Activated CD4-positive, alpha-beta memory T cell treated with anti-CD3 and anti-CD28 coated beads for 36 hours (primary cell): ENCODE data around the gene ZNF610. TPM values are rescaled to one million over a fixed set of nuclear protein-coding genes. Genes with fewer than 3 reads are reported as not detected.
"Not testable (repeated sequence)": the region's sequence is repeated elsewhere in the genome, so short reads cannot be mapped to it uniquely, and the experiment has no call there.

Source experiments
- CTCF ChIA-PET: fragments of 350-600 bp; sonication (Branson Sonifier 250); formaldehyde crosslinking; loops from one replicate; lab custom pipeline; 2021; ENCODE audit warnings: antibody characterized with exemption, inconsistent platforms; lab: Charles Lee
- POLR2A ChIA-PET: fragments of 350-600 bp; sonication (Branson Sonifier 250); formaldehyde crosslinking; loops from one replicate; lab custom pipeline; 2021; ENCODE audit warnings: antibody characterized with exemption; lab: Charles Lee
- DNase-seq: peaks from one replicate; pipeline ENCODE4 v3.0.0-alpha.2; 2020
- H3K27ac Mint-ChIP-seq: one replicate; pipeline ENCODE4 v1.8.0; 2021; ENCODE audit warnings: mixed read lengths
- H3K27me3 Mint-ChIP-seq: one replicate; pipeline ENCODE4 v1.8.0; 2021; ENCODE audit warnings: mixed read lengths
- H3K36me3 Mint-ChIP-seq: one replicate; pipeline ENCODE4 v1.8.0; 2021; ENCODE audit warnings: mixed read lengths
- H3K4me1 Mint-ChIP-seq: one replicate; pipeline ENCODE4 v1.8.0; 2021; ENCODE audit warnings: low read depth, mixed read lengths
- H3K4me3 Mint-ChIP-seq: one replicate; pipeline ENCODE4 v1.8.0; 2021; ENCODE audit warnings: mild to moderate bottlenecking, mixed read lengths
- H3K9me3 Mint-ChIP-seq: one replicate; pipeline ENCODE4 v1.8.0; 2021; ENCODE audit warnings: mixed read lengths
- intact Hi-C: fragments of 100-400 bp; cut with micrococcal nuclease; formaldehyde crosslinking; loops from one replicate; pipeline ENCODE4 v1.15.1; 2023
- total RNA-seq, 2 experiments: library from RNA; stranded (reverse); gene quantifications; one replicate each; pipeline ENCODE4 v1.2.3, GENCODE V29; 2021

The ZNF610 gene
- total RNA-seq, 2 experiments from 2014 or later, result 1.7 to 2.1 TPM

DNA sequence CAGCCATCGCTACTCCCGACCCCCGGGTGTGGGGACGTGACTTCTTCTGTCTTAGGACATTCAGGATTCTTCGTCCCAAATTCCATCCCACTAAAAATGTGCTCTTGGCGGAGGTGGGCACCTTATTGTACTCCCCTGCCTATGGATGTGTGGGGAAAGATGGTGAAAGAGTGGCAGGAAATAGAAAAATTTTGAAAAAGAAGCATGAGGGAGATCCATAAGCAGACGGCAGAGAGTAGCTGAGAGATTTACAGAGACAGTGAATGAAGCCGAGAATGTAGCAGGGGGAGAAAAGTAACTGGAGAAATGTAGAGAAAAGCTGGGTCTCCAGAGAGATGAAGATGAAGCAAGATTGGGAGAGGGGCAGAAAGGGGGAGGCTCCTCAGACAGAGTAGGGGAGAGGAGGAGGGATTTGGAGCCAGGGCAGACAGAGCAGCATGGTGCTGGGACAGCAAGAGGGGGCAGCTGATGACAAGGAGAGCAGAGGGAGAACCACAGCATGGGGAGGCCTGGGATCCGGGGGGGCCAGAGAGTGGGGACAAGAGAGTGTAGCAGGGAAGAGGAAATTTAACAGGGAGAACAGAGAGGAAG, 843 bp downstream of the ZNF610 start:
- intact Hi-C loops, result loop anchor here (1.0 kb wide), 1 partner anchor 40 kb away; the partner anchor contains the start of gene ZNF480
- Mint-ChIP-seq H3K27me3 (no peaks in the 10 kb centered on the region), H3K4me1 (peaks cover 13% of the 10 kb centered on the region), H3K9me3 (peaks cover 43% of the 10 kb centered on the region), H3K36me3 (peaks cover 27% of the 10 kb centered on the region), H3K4me3 (peak overlapping the region; percentile 93), H3K27ac (peak overlapping the region; percentile 91)
- no peak for DNase-seq
- POLR2A ChIA-PET, result no interaction called here
- CTCF ChIA-PET, result no interaction called here

DNA sequence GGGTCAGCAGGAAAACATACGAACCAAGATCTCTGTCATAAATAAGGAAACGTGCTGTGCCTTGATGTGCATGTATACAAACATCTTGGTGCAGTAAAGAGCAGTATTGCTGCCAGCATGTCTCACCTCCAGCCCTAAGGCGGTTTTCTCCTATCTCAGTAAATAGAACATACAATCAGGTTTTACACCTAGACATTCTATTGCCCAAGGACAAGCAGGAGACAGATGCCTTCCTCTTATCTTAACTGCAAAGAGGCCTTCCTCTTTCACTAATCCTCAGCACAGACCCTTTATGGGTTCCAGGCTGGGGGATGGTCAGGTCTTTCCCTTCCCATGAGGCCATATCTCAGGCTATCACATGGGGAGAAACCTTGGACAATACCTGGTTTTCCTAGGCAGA, 3.0 kb downstream of the ZNF610 start:
- intact Hi-C loops, POLR2A ChIA-PET, H3K4me3 Mint-ChIP-seq, H3K27ac Mint-ChIP-seq, CTCF ChIA-PET, DNase-seq, H3K27me3 Mint-ChIP-seq: not testable (repeated sequence)
- Mint-ChIP-seq H3K4me1 (peaks cover 15% of the 10 kb centered on the region), H3K36me3 (peaks cover 16% of the 10 kb centered on the region), H3K9me3 (peaks cover 22% of the 10 kb centered on the region)

GRCh38 chr19:52343548-52343947, 7.5 kb downstream of the ZNF610 start:
- intact Hi-C loops, result loop anchor here (2.0 kb wide), 2 partner anchors 183 to 405 kb away; partner anchors contain the start of gene ZNF808
- no peaks in the 10 kb centered on the region for H3K27me3 Mint-ChIP-seq
- peaks cover 19% of the 10 kb centered on the region for H3K9me3 Mint-ChIP-seq
- peaks cover 2% of the 10 kb centered on the region for H3K4me1 Mint-ChIP-seq
- no peak overlapping the region for H3K4me3 Mint-ChIP-seq
- peaks cover 7% of the 10 kb centered on the region for H3K36me3 Mint-ChIP-seq
- no peak overlapping the region for H3K27ac Mint-ChIP-seq
- ChIA-PET POLR2A (no interaction called here), CTCF (interaction anchor here (0.6 to 1.7 kb wide), 4 partner anchors 26 to 1177 kb away, joined by 3 to 6 read pairs (median 4); partner anchors contain the start of gene ZNF880)
- peak; percentile 70 for DNase-seq

GRCh38 chr19:52345162-52345561, 9.1 kb downstream of the ZNF610 start:
- Mint-ChIP-seq H3K36me3 (peaks cover 17% of the 10 kb centered on the region), H3K27me3 (no peaks in the 10 kb centered on the region), H3K27ac (no peak overlapping the region), H3K4me1 (peaks cover 2% of the 10 kb centered on the region), H3K9me3 (peaks cover 13% of the 10 kb centered on the region), H3K4me3 (no peak overlapping the region)
- CTCF ChIA-PET, result interaction anchor here (1.7 kb wide), 1 partner anchor 406 kb away, joined by 6 read pairs; no protein-coding TSS in a partner anchor
- DNase-seq, result no peak
- POLR2A ChIA-PET, result no interaction called here
- intact Hi-C loops, result no loop called here

DNA sequence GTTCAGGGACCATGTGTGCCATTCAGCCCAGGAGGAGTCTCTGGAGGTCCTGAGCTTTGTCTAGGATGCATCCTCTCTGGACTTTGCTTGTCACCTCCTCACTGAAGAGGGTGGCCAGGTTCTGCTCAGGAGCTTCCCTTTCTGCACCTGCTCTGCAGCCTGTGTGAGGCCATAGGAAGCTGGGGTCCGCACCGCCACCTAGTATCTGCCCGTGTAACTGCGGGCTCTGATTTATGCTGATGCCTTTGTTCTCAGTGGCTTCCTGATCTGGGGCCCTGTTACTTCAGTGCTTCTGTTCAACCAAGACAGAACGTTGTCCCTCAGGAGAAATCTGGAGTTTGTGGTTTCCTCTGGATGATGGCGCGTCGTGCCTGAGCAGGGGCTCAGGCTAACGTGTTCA, 15.5 kb downstream of the ZNF610 start:
- no peak overlapping the region for H3K4me3 Mint-ChIP-seq
- peaks cover 57% of the 10 kb centered on the region for H3K36me3 Mint-ChIP-seq
- H3K27me3 Mint-ChIP-seq, result no peaks in the 10 kb centered on the region
- DNase-seq, result no peak
- peaks cover 48% of the 10 kb centered on the region for H3K9me3 Mint-ChIP-seq
- CTCF ChIA-PET, result no interaction called here
- POLR2A ChIA-PET, result no interaction called here
- intact Hi-C loops, result no loop called here
- no peaks in the 10 kb centered on the region for H3K4me1 Mint-ChIP-seq
- no peak overlapping the region for H3K27ac Mint-ChIP-seq

DNA sequence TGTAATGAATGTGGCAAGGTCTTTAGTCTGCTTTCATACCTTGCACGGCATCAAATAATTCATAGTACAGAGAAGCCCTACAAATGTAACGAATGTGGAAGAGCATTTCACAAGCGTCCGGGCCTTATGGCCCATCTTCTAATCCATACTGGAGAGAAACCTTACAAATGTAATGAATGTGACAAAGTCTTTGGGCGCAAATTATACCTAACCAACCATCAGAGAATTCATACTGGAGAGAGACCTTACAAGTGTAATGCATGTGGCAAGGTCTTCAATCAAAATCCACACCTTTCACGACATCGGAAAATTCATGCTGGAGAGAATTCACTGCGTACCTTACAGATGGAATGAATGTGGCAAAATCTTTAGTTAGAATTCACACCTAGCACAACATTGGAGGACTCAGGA, 30.4 kb downstream of the ZNF610 start:
- intact Hi-C loops, result no loop called here
- Mint-ChIP-seq H3K27me3 (no peaks in the 10 kb centered on the region), H3K4me1 (peaks cover 9% of the 10 kb centered on the region), H3K27ac (no peak overlapping the region), H3K4me3 (no peak overlapping the region), H3K36me3 (peaks cover 51% of the 10 kb centered on the region), H3K9me3 (peaks cover 69% of the 10 kb centered on the region)
- POLR2A ChIA-PET, result no interaction called here
- no peak for DNase-seq
- CTCF ChIA-PET, result no interaction called here

DNA sequence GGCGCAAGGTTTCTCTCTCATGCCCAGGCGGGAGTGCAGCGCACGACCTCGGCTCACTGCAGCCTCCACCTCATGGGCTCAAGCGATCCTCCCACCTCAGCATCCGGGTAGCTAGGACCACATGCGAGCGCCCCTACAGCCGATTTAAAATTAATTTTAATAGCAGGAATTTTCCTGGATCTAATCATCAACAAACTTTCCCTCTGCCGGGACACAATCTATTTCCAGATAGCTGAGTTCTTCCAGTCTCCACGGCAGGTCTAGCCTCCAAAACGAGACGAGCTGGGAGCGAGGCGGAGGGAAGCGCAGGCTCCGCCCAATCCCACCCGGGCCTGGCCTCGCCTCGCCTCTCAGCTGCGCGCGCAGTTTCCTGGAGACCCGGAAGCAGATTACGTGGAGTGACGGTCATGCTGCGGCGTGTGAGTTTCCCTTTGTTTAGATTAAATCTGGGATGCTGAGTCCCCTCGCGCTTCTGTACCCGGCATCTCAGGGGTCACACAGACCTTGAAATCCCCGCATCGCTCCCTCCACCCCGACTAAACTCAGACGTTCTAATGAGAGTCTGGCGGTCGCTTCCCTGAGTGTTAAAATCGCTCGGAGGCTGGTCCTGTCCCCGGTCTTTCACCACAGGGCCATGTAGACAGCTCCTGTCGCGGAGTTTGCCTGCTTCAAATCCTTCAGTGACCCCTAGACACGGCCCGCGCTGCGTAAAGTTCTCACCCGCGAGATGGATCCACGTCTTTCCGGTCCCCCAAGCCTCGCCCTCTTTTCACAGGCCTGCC, 33.7 kb downstream of the ZNF610 start, which contains the start of gene ZNF880:
ZNF880 (plus strand) TSS at position 365 of the 782 bp plus-strand sequence; CDS start at position 408, 43 bp downstream.
- CTCF ChIA-PET, result interaction anchor here (0.6 to 0.9 kb wide), 3 partner anchors 11 to 137 kb away, joined by 3 to 5 read pairs (median 3); no protein-coding TSS in a partner anchor
- no peaks in the 10 kb centered on the region for H3K27me3 Mint-ChIP-seq
- peak within 1 kb of the TSS; percentile 96 for H3K27ac Mint-ChIP-seq
- peak within 1 kb of the TSS; percentile 89 for H3K4me3 Mint-ChIP-seq
- intact Hi-C loops, result no loop called here
- peaks cover 60% of the 10 kb centered on the region for H3K9me3 Mint-ChIP-seq
- H3K36me3 Mint-ChIP-seq, result peaks cover 61% of the 10 kb centered on the region
- DNase-seq, result peak; percentile 94
- POLR2A ChIA-PET, result no interaction called here
- peaks cover 9% of the 10 kb centered on the region for H3K4me1 Mint-ChIP-seq

DNA sequence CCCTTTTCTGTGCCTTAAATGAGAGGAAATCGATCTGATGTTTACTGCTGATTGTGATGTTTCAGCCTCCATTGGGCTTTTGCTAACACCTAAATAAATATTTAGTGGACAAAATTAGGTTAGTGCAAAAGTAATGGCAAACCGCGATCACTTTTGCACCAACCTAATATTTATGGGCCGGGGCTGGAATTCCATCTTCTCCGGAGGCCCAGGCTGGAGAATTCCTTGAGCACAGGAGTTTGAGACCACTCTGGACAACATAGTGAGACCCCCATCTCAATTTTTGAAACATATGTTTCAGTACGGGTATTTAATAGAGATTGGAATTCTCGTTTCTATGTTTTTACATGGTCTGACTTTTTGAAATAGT, 34.3 kb downstream of the ZNF610 start:
- Mint-ChIP-seq H3K36me3 (peaks cover 62% of the 10 kb centered on the region), H3K27me3 (no peaks in the 10 kb centered on the region), H3K4me3 (peak overlapping the region; percentile 89), H3K9me3 (peaks cover 59% of the 10 kb centered on the region), H3K27ac (peak overlapping the region; percentile 96), H3K4me1 (peaks cover 9% of the 10 kb centered on the region)
- intact Hi-C loops, result no loop called here
- DNase-seq, result no peak
- CTCF ChIA-PET, result interaction anchor here (0.6 kb wide), 1 partner anchor 12 kb away, joined by 3 read pairs; no protein-coding TSS in a partner anchor
- POLR2A ChIA-PET, result no interaction called here

DNA sequence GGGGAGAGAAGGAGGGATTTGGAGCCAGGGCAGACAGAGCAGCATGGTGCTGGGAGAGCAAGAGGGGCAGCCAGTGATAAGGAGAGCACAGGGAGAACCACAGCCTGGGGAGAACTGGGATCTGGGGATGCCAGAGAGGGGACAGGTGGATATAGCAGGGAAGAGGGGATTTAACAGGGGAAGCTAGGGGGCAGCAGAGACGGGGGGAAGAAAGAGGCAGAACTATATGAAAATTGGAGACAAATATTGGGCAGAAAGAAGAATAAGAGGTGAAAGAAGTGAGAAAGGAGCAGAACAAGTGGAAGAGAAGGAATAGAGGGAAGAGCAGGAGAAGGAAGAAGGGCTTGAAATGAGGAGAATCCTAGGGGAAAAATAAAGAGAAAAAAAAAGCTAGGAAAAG, 55.1 kb downstream of the ZNF610 start:
- ChIA-PET POLR2A (no interaction called here), CTCF (no interaction called here)
- no peak for DNase-seq
- Mint-ChIP-seq H3K36me3 (peaks cover 49% of the 10 kb centered on the region), H3K9me3 (peaks cover 57% of the 10 kb centered on the region), H3K27ac (no peak overlapping the region), H3K4me3 (no peak overlapping the region), H3K4me1 (no peaks in the 10 kb centered on the region), H3K27me3 (no peaks in the 10 kb centered on the region)
- intact Hi-C loops, result no loop called here

DNA sequence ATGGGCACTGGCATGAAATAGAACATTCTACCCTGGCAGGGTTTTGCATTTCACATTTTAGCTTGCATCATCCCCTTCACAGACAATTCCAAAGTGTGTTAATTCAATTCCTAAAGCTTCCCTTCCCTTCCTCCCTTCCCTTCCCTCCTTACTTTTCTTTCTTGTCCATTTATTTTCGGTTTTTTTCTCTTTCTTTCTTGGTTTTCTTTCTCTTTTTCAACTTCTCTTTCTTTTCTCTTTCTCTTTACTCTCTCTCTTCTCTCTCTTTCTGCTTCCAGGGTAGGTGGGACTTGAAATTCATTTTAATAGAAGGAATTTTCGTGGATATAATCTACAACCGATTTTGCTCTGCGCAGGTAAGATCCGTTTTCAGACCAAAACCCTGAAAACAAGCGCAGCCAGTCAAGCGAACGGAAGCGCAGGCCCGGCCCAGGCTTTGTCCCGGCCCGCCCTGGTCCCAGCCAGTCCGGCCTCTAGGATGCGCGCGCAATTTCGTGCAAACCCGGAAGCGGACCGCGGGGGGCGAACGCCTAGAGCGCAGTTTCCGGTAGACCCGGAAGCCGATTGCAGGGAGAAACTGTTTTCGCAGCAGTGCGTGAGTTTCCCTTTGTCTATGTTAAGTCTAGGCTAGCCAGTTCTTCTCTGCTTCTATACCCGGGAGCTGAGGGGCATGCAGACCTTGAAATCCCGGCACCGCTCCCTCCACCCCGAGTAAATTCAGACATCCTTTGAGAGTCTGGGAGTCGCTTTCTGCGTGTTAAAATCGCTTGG, 61.5 kb downstream of the ZNF610 start, which contains the start of gene ZNF528:
ZNF528 (plus strand) TSS at position 540 of the 771 bp plus-strand sequence. CDS start 4,165 bp downstream, outside the sequence.
- Mint-ChIP-seq H3K27ac (peak within 1 kb of the TSS; percentile 76), H3K36me3 (peaks cover 68% of the 10 kb centered on the region), H3K27me3 (no peaks in the 10 kb centered on the region), H3K4me1 (peaks cover 19% of the 10 kb centered on the region), H3K4me3 (peak within 1 kb of the TSS; percentile 81), H3K9me3 (peaks cover 47% of the 10 kb centered on the region)
- peak; percentile 96 for DNase-seq
- ChIA-PET CTCF (interaction anchor here (0.6 kb wide), 1 partner anchor 104 kb away, joined by 3 read pairs; no protein-coding TSS in a partner anchor), POLR2A (no interaction called here)
- intact Hi-C loops, result loop anchor here (1.0 kb wide), 1 partner anchor 130 kb away; the partner anchor contains the start of gene ZNF808

DNA sequence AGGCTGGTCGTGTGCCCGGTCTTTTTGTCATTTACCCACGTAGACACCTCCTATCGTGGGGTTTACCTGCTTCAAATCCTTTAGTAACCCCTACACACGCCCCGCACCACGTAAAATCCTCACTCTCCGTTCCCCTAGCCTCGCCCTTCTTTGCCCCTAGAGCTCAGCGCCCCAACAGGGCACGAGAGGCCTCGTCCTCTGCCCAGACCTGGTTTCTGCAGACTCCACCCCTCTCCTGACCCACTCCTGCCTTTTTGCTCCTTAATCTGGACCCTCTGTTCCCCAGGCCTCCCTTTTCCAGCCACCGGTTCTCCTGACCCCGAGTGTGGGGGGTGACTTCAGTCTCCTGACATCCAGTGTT, 62.0 kb downstream of the ZNF610 start:
- POLR2A ChIA-PET, result no interaction called here
- peak; percentile 13 for DNase-seq
- H3K36me3 Mint-ChIP-seq, result peaks cover 69% of the 10 kb centered on the region
- CTCF ChIA-PET, result no interaction called here
- peaks cover 19% of the 10 kb centered on the region for H3K4me1 Mint-ChIP-seq
- peak overlapping the region; percentile 76 for H3K27ac Mint-ChIP-seq
- H3K9me3 Mint-ChIP-seq, result peaks cover 47% of the 10 kb centered on the region
- no peaks in the 10 kb centered on the region for H3K27me3 Mint-ChIP-seq
- peak overlapping the region; percentile 81 for H3K4me3 Mint-ChIP-seq
- intact Hi-C loops, result no loop called here
